Measurements from ENCODE around the gene RUFY3.
"Not testable (repeated sequence)": the region's sequence is repeated elsewhere in the genome, so short reads cannot be mapped to it uniquely, and the experiment has no call there.

The RUFY3 gene

DNA sequence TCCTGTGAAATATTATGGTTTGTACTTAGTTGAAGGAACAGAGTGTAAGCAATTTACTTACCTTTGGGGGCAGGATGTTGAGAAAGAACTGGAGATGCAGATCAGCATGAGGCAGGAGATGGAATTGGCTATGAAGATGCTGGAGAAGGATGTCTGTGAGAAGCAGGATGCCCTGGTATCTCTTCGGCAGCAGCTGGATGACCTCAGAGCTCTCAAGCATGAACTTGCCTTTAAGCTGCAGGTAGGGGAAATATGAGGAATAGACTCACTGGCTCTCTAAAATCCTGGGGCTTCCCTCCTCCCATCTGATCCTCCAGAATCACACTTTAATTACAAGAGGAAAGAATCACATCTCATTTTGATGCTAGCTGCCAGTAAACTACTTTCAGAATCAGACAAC lies 67.0 kb downstream of the RUFY3 start:
- no peak for DNase-seq

- no peak for DNase-seq
These were observed 71.9 kb downstream of the RUFY3 start for GRCh38 chr4:70793626-70794025.

DNA sequence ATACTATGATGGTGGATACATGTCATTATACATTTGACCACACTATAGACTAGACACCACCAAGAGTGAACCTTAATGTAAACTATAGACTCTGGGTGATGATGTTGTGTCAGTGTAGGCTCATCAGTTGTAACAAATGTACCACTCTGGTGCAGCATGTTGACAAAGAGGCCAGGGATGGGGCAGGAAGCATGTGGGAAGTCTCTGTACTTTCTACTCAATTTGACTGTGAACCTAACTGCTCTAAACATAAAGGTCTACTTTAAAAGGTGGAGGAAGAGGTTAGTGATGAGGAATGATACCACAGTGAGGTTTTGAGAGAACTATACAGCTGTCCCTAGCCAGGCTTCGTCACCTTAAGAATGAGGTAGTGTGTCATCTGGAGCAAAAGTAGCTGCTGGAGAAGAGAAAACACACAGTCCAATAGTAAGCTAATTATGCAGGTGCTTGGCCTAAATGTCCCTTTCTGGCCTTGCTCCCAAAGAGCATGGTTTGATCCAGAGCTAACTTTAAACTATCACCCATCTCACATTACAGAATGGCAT lies 79.6 kb downstream of the RUFY3 start:
- no peak for DNase-seq

DNA sequence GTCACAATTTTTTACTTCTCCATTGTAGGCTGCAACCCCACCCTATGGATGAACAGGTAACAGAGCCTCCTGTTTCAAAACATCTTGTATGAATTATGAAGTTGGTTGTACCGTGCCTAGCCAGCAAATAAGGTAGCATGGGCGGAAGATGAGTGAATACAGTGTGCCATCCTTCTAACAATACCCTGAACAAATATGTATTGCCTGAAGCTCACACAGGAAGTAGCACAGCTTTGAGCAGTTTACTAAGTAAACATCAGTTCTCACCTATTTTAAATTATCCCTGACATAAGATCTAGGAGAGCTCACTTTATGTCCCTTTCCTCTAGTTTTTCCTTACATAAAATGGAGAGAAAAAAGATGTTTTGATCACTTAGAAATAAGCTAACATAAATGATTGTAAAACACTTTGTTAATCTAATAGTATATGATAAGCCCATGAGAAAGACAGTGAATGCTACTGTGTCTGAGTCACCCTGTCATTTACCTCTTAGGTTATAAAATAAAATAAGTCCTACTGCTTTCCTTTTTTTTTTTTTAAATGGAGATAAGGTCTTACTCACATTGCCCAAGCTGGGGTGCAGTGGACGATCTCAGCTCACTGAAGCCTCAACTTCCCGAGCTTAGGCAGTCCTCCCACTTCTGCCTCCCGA lies 81.3 kb downstream of the RUFY3 start:
- DNase-seq: no peak

- DNase-seq: no peak
These were observed 86.4 kb downstream of the RUFY3 start for GRCh38 chr4:70808151-70808550.

DNA sequence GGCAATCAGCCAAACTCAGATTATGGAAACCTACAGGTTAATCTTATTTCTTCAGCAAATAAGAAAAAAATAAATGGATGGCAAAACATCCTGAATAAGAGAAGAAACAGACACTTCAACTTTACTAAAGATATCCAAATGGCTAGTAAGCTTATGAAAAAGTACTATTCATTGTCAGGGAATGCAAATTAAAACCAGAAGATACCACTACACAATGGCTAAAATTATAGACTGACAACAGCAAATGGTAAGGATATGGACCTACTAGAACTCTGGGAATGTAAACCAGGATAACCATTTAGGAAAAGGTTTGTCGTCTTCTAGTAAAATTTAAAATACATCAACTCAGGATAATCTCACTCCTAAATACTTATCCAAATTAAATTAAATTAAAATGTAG lies 93.6 kb downstream of the RUFY3 start:
- no peak for DNase-seq

GRCh38 chr4:70816894-70817293 lies 95.1 kb downstream of the RUFY3 start:
- no peak for DNase-seq

- DNase-seq: peak; percentile 57
These were observed 96.5 kb downstream of the RUFY3 start for GRCh38 chr4:70818173-70818855.

DNA sequence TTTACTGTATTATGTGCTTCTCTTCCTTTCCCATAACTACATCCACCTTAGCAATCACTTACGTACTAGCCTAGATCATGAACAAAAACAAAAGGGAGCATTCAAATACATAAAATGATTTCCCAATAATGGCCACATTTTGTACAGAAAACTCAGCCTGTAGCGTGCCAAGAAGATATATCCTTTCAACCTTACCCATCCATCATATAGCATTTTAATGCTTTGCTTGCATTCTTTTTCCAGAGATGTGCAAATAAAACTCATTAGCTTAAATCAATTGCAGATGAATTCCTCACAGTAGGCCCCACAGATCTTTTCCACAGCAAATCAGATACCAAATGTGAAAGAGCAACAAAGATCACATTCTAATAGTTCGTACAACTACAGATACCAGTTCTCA lies 97.2 kb downstream of the RUFY3 start:
- no peak for DNase-seq

GRCh38 chr4:70829015-70829414 lies 107.3 kb downstream of the RUFY3 start:
- DNase-seq: no peak

DNA sequence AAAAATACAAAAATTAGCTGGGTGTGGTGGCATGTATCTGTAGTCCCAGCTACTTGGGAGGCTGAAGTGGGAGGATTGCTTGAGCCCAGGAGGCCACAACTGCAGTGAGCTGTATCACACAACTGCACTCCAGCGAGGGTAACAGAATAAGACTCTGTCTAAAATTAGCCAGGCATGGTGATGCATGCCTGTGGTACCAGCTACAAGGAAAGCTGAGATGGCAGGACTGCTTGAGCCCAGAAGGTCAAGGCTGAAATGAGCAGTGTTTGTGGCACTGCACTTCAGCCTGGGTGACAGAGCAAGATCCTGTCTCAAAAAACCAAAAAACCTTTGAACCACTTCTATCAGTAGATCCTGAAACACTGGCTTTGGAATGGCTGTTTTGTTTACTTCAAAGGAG lies 107.7 kb downstream of the RUFY3 start:
- no peak for DNase-seq

DNA sequence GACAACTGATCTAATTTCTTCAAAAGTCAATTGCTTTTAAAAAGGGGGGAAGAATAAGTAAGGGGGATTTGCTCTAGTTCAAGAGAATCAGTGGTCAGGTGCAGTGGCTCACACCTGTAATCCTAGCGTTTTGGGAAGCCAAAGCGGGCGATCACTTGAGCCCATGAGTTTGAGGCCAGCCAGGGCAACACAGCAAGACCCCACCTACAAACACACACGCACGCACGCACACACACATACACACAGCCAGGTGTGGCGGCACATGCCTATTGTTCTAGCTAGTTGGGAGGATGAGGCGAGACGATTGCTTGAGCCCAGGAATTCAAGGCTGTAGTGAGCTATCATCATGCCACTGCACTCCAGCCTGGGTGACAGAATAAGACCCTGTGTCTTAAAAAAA lies 108.3 kb downstream of the RUFY3 start:
- no peak for DNase-seq

GRCh38 chr4:70831293-70831692 lies 109.5 kb downstream of the RUFY3 start:
- DNase-seq: no peak

DNA sequence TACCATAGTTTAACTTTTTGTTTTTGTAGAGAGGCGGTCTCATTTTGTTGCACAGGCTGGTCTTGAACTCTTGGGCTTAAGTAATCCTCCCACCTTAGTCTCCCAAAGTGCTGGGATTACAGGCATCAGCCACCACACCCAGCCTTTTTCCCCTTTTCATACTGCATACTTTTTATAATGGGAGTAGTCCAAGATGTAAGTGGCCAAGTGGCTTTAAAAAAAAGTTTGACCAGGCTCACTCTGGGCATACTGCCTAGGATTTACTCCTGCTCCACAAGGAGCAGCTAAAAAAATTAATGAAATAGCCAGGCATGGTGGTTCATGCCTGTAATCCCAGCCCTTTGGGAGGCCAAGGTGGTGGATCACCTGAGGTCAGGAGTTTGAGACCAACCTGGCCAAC lies 111.9 kb downstream of the RUFY3 start:
- no peak for DNase-seq

GRCh38 chr4:70836081-70836480 lies 114.3 kb downstream of the RUFY3 start:
- no peak for DNase-seq

GRCh38 chr4:70838204-70838603 lies 116.4 kb downstream of the RUFY3 start:
- no peak for DNase-seq

GRCh38 chr4:70838666-70839588 lies 117.2 kb downstream of the RUFY3 start:
- peak; percentile 75 for DNase-seq

DNA sequence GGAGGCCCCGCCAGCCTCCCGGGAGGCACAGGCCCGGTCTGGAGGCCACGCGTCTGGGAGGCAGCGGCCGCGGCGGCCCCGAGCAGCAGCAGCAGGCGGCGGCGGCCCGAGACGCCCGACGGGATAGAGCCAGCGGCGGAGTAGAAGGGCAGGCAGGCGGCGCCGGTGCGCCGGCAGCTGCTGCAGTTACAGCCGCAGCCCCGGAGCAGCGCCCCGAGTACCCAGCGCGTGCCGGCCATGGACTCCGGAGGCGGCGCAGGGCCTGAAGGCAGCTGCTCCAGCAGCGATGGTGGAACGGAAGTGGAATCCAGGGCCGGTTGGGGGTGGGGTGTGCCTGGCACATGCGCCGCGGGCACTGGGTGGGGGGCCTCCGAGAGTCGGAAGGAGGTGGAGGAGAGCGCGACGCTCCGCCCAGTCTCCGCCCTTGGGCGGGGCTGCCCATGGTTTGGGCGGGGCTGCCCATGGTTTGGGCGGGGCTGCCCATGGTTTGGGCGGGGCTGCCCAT lies 117.9 kb downstream of the RUFY3 start, which contains the start of gene GRSF1:
TSS of gene GRSF1 (minus strand) at position 302 of the 505 bp plus-strand sequence. CDS start at position 239, 63 bp downstream.
- peak; percentile 87 for DNase-seq

- not testable (repeated sequence) for DNase-seq
These were observed 118.4 kb downstream of the RUFY3 start for GRCh38 chr4:70840137-70840536.

DNA sequence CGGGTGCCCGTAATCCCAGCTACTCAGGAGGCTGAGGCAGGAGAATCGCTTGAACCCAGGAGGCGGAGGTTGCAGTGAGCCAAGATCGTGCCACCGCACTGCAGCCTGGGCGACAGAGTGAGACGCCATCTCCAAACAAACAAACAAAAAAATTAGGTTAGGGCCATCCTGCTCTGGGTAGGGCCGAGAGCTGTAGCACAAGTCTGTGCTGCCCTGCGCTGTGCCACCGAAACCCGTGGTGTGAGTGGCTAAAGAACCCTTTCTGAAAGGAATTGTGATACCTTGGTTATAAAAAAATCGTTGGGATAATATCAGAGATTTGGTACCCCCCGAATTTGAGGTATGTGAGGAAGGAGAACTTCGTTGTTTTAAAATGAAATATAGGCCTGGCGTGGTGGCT lies 118.9 kb downstream of the RUFY3 start:
- DNase-seq: not testable (repeated sequence)

DNA sequence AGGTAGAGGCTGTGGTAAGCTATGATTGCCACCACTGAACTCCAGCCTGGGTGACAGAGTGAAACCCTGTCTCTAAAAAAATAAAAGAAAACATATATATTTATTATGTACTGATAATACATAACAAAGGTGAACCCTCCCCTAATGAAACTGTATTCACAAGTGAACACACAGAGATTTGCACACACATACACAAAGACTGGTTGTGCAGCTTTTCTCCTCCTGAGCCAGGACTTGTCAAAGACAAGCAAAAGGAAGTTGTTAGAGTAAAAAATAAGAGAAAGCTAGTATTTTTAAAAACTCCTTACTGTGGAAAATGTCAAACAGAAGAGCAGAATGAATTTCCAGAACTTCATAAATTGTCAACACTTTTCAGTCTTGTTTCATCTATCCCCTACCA lies 119.4 kb downstream of the RUFY3 start:
- no peak for DNase-seq

DNA sequence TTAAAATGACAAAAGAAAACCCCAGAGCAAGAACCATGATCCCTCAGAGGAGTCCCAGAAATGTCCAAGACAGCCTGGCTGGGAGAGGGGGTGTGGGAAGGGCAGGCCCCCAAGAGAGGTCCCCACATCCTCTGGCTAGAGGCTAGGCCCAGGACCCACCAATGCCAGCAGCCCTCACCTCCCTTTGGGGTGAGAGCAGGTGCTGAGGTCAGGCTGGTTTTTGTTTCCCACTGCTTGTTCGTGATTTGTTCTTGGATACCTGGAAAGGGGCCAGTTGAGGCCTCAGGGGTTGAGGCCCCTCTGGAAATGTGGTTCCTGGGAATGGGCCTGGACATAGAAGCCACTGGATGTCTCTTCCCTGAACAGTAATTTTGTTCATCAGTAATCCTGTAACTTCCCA lies 120.2 kb downstream of the RUFY3 start:
- DNase-seq: no peak
